Caki2 (cell line): ENCODE measurements around the gene SLC5A4. TPM values are rescaled to one million over a fixed set of nuclear protein-coding genes. Genes with fewer than 3 reads are reported as not detected.

Experiments used
- total RNA-seq: library from RNA; depleted of rRNA; stranded (reverse); fragments of >200 nt; shearing (Covaris generic); gene quantifications from 2 replicates; pipeline ENCODE4 v1.2.3, GENCODE V29; 2014; ENCODE audit warnings: low replicate concordance; rRNA removed

Gene SLC5A4
- total RNA-seq, 1 experiment from 2014 or later: 0.10 TPM

Other genes with a start within 250 kb of the SLC5A4 start
- not detected in 2 replicates for gene SLC5A1, start 212.1 kb downstream of the SLC5A4 start, total RNA-seq
- not detected in 2 replicates for gene C22orf42, start 96.0 kb downstream of the SLC5A4 start, total RNA-seq
- gene RFPL2, start 50.3 kb downstream of the SLC5A4 start, total RNA-seq: 0.49 and 2.8 TPM in 2 replicates
- not detected in 2 replicates for gene RFPL3, start 102.5 kb upstream of the SLC5A4 start, total RNA-seq
- gene RTCB, start 156.9 kb upstream of the SLC5A4 start, total RNA-seq: 258 and 298 TPM in 2 replicates
- gene BPIFC, start 209.1 kb upstream of the SLC5A4 start, total RNA-seq: not detected in 2 replicates
- 136 and 145 TPM in 2 replicates for gene FBXO7, start 219.5 kb upstream of the SLC5A4 start, total RNA-seq